ENCODE measurements around the gene SATB2.

- TF ChIP-seq CTCF (IDR thresholded peaks at IDR 0.05) (no peak), POLR2A (IDR thresholded peaks at IDR 0.05) (peak in 1 of 2 donors; percentile 42)
Measured at GRCh38 chr2:199458009-199458805, 468 bp upstream of the SATB2 start.
